Cardiac muscle cell (in vitro differentiated cells and primary cell): ENCODE data around the gene GADD45GIP1. TPM values are rescaled to one million over a fixed set of nuclear protein-coding genes. Genes with fewer than 3 reads are reported as not detected.
A peak's percentile ranks its signal among the peaks of the same experiment; 100 is the strongest.

ENCODE experiments used
- DNase-seq, 2 donors: peaks; one replicate each; pipeline versions ENCODE4 v3.0.0 to v3.0.0-alpha.2; 2010 to 2017; ENCODE audit warnings: low read depth in 1 of 2, low spot score in 1 of 2
- H3K27ac ChIP-seq: fragments of 200-600 bp; sonication (generic); 2 replicates; pipeline ENCODE4 v1.5.1; 2016
- H3K27me3 ChIP-seq: fragments of 200-600 bp; sonication (generic); 2 replicates; pipeline ENCODE4 v1.6.0; 2016; ENCODE audit warnings: control low read depth
- H3K36me3 ChIP-seq: fragments of 200-600 bp; sonication (generic); 2 replicates; pipeline ENCODE4 v1.5.1; 2016; ENCODE audit warnings: control low read depth
- H3K4me1 ChIP-seq: fragments of 200-600 bp; sonication (generic); 2 replicates; pipeline ENCODE4 v1.8.1; 2017; ENCODE audit warnings: low read depth, mild to moderate bottlenecking, mixed run types
- H3K4me3 ChIP-seq: fragments of 200-600 bp; sonication (generic); 2 replicates; pipeline ENCODE4 v1.5.1; 2016; ENCODE audit warnings: mild to moderate bottlenecking
- H3K9me3 ChIP-seq: fragments of 200-600 bp; sonication (generic); 2 replicates; pipeline ENCODE4 v1.5.1; 2017; ENCODE audit warnings: low read depth, mild to moderate bottlenecking, control low read depth
- CTCF ChIP-seq: IDR thresholded peaks from 2 replicates; pipeline ENCODE4 v1.5.1; 2012; ENCODE audit warnings: low read depth, mild to moderate bottlenecking, low read length
- polyA plus RNA-seq: library from polyadenylated mRNA; unstranded; fragments of >200 nt; fragmentation: Nextera tagmentation; extraction: Ambion mirVana; gene quantifications from 2 replicates; pipeline ENCODE4 v1.2.1, GENCODE V29; 2016
- total RNA-seq: library from RNA; depleted of rRNA; stranded (reverse); fragments of >200 nt; gene quantifications from 2 replicates; pipeline ENCODE4 v1.2.3, GENCODE V29; 2016

The GADD45GIP1 gene
- total and polyA plus RNA-seq, 2 experiments from 2014 or later, result 84.5 to 145 TPM

DNA sequence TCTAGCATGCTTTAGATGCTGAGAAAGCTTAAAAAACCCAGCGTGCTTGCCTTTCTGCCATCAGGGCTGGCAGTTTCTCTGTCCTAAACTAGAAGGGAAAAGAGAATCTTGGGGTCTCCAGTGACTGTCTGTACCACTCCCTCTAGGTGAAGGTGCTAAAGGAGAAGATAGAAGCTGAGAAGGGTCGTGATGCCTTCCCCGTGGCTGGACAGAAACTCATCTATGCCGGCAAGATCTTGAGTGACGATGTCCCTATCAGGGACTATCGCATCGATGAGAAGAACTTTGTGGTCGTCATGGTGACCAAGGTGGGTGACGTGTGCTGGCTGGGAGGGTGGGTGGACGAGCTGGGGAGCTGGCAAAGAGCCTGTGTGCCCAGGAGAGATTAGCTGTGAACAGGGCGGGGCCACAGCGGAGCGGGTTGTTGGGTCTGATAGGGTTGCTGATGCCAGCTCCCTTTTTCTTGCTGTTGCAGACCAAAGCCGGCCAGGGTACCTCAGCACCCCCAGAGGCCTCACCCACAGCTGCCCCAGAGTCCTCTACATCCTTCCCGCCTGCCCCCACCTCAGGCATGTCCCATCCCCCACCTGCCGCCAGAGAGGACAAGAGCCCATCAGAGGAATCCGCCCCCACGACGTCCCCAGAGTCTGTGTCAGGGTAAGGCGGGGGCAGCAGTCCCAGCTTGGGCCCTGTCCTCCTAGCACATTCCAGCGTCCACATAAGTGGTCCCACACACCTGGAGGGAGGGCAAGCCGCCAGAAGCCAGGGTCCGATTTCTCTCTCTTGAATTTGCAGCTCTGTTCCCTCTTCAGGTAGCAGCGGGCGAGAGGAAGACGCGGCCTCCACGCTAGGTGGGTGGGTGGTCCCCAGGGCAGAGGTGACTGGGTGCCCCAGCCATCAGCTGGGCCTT is 9.1 kb downstream of the GADD45GIP1 start:
- Histone ChIP-seq H3K4me3 (no peak overlapping the region), H3K4me1 (peaks cover 4% of the 10 kb centered on the region), H3K27ac (no peak overlapping the region), H3K27me3 (no peaks in the 10 kb centered on the region), H3K9me3 (no peaks in the 10 kb centered on the region), H3K36me3 (peaks cover 50% of the 10 kb centered on the region)
- no peak for TF ChIP-seq CTCF
- DNase-seq, result no peak

DNA sequence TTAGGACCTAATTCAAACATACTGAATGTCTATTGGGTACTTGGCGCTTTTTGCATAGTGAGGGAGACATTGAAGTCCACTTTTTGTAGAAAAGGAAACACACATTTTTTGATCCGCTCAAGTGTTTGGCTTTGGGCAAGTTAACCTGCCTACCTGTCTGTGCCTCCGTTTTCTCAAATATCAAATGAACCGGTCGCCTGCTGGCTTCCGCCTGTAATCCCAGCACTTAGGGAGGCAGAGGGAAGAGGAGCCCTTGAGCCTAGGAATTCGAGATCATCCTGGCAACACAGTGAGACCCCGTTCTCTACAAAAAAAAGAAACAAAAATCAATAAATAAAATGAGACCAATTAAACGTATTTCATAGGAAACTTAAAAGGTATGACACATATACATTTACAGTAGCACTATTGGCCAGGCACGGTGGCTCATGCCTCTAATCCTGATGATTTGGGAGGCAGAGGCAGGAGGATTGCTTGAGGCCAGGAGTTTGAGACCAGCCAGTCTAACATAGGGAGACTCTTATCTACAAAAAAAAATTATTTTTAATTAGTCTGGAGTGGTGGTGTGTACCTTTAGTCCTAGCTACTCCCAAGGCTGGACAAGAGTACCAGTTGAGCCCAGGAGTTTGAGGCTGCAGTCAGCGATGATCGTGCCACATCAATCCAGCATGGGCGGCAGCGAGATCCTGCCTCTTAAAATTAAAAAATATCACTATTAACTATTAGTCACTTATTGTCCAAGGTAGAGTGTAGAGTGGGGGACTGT is 10.1 kb downstream of the GADD45GIP1 start:
- H3K27ac ChIP-seq, result peak overlapping the region; percentile 98
- peak overlapping the region; percentile 86 for H3K4me3 ChIP-seq
- peaks cover 46% of the 10 kb centered on the region for H3K36me3 ChIP-seq
- H3K4me1 ChIP-seq, result peaks cover 4% of the 10 kb centered on the region
- H3K9me3 ChIP-seq, result no peaks in the 10 kb centered on the region
- TF ChIP-seq CTCF, result no peak
- H3K27me3 ChIP-seq, result no peaks in the 10 kb centered on the region
- no peak for DNase-seq

DNA sequence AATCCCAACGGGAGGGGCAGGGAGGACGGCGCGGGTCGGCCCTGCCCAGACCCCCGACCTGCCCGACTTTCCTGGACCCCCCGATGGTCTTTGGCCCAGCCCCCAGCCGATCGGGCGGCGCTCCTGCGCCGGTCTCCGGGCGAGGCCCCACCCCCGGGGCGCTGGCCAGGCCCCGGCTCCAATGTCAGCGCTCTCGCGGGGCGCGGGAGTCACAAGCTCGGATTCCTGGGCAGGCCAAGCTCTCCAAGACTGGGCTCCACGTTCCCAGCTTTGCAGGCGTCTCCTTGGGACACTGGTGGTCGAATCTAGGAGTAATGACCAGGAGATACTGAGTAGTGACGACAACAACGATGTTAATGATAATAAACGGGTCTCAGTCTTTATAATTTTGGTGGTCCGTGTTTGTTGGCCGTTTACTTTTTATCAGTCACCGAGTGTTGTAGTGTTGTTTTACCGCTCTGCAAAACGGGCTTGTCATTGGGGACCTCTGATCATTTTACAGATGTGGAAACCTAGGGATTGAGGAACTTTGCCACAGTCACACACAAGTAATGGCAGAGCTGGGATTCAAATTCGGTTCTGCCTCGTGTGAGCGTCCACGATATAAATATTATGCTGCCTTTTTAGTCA is 10.8 kb downstream of the GADD45GIP1 start:
- H3K4me3 ChIP-seq, result peak overlapping the region; percentile 86
- peaks cover 4% of the 10 kb centered on the region for H3K4me1 ChIP-seq
- H3K27me3 ChIP-seq, result no peaks in the 10 kb centered on the region
- no peak for TF ChIP-seq CTCF
- peak; percentile 87 to 91 for DNase-seq
- peaks cover 52% of the 10 kb centered on the region for H3K36me3 ChIP-seq
- no peaks in the 10 kb centered on the region for H3K9me3 ChIP-seq
- peak overlapping the region; percentile 98 for H3K27ac ChIP-seq

- Histone ChIP-seq H3K9me3 (no peaks in the 10 kb centered on the region), H3K27ac (peak within 1 kb of the TSS; percentile 98), H3K36me3 (peaks cover 53% of the 10 kb centered on the region), H3K4me3 (peak within 1 kb of the TSS; percentile 86), H3K4me1 (peaks cover 4% of the 10 kb centered on the region), H3K27me3 (no peaks in the 10 kb centered on the region)
- TF ChIP-seq CTCF, result no peak
- peak; percentile 99 for DNase-seq
Observed at GRCh38 chr19:12945479-12946091, 11.4 kb downstream of the GADD45GIP1 start, which contains the start of gene RAD23A. TSS of gene RAD23A (plus strand) at chr19:12945862. CDS start at chr19:12945949, 87 bp downstream.

DNA sequence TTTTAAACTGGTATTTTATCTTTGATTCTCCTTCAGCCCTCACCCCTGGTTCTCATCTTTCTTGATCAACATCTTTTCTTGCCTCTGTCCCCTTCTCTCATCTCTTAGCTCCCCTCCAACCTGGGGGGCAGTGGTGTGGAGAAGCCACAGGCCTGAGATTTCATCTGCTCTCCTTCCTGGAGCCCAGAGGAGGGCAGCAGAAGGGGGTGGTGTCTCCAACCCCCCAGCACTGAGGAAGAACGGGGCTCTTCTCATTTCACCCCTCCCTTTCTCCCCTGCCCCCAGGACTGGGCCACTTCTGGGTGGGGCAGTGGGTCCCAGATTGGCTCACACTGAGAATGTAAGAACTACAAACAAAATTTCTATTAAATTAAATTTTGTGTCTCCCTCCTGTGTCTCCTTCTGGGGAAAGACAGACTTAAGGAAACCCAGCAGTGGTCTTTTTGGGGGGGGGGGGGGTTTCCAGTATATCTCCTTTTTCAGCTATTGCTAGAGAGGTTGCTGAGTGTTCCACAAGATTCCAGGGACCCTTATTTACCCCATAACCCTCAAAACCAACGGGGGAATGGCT is 12.8 kb downstream of the GADD45GIP1 start:
- no peak for DNase-seq
- no peaks in the 10 kb centered on the region for H3K27me3 ChIP-seq
- peaks cover 56% of the 10 kb centered on the region for H3K36me3 ChIP-seq
- H3K27ac ChIP-seq, result peak overlapping the region; percentile 98
- TF ChIP-seq CTCF, result no peak
- H3K4me1 ChIP-seq, result peaks cover 13% of the 10 kb centered on the region
- H3K4me3 ChIP-seq, result no peak overlapping the region
- no peaks in the 10 kb centered on the region for H3K9me3 ChIP-seq
